H9 (cell line): ENCODE measurements around the gene SCAF1. TPM values are rescaled to one million over a fixed set of nuclear protein-coding genes. Genes with fewer than 3 reads are reported as not detected.

ENCODE experiments used
- DNase-seq: peaks from one replicate; pipeline ENCODE4 v3.0.0-alpha.2; 2017
- H2AFZ ChIP-seq: one replicate; pipeline ENCODE4 v1.6.1; 2013; ENCODE audit warnings: mild to moderate bottlenecking, low read length, control low read depth, moderate library complexity
- H2AK5ac ChIP-seq: 2 replicates; pipeline ENCODE4 v1.6.1; 2013; ENCODE audit warnings: low read length, control low read depth, mixed read lengths; ENCODE audit not compliant: insufficient read length
- H2BK120ac ChIP-seq: one replicate; pipeline ENCODE4 v1.6.1; 2013; ENCODE audit warnings: low read depth, mild to moderate bottlenecking, low read length, control low read depth, inconsistent platforms; ENCODE audit not compliant: poor library complexity, severe bottlenecking
- H2BK12ac ChIP-seq: 2 replicates; pipeline ENCODE4 v1.6.1; 2013; ENCODE audit warnings: low read length, control low read depth, mixed read lengths, low read depth; ENCODE audit not compliant: insufficient read length
- H2BK15ac ChIP-seq: 2 replicates; pipeline ENCODE4 v1.6.1; 2013; ENCODE audit warnings: low read depth, low read length, control low read depth
- H2BK20ac ChIP-seq: one replicate; pipeline ENCODE4 v1.6.1; 2013; ENCODE audit warnings: low read depth, mild to moderate bottlenecking, low read length, control low read depth, inconsistent platforms; ENCODE audit not compliant: poor library complexity, severe bottlenecking
- H2BK5ac ChIP-seq: 2 replicates; pipeline ENCODE4 v1.6.1; 2013; ENCODE audit warnings: low read length, control low read depth, mixed read lengths; ENCODE audit not compliant: insufficient read length
- H3K14ac ChIP-seq: 2 replicates; pipeline ENCODE4 v1.6.1; 2013; ENCODE audit warnings: low read length, control low read depth; ENCODE audit not compliant: insufficient read depth
- H3K18ac ChIP-seq: 2 replicates; pipeline ENCODE4 v1.6.1; 2013; ENCODE audit warnings: low read depth, mild to moderate bottlenecking, mixed read lengths, low read length, control low read depth; ENCODE audit not compliant: insufficient read length
- H3K23ac ChIP-seq: 2 replicates; pipeline ENCODE4 v1.6.1; 2013; ENCODE audit warnings: low read length, control low read depth, mixed read lengths, low read depth; ENCODE audit not compliant: insufficient read length
- H3K23me2 ChIP-seq: 2 replicates; pipeline ENCODE4 v1.6.1; 2013; ENCODE audit warnings: low read depth, mild to moderate bottlenecking, mixed read lengths, low read length, control low read depth; ENCODE audit not compliant: insufficient read length, poor library complexity, severe bottlenecking
- H3K27ac ChIP-seq: 2 replicates; pipeline ENCODE4 v1.5.1; 2013; ENCODE audit warnings: low read length, control low read depth, mixed read lengths, low read depth; ENCODE audit not compliant: insufficient read length
- H3K27me3 ChIP-seq: 2 replicates; pipeline ENCODE4 v1.6.1; 2013; ENCODE audit warnings: low read length, control low read depth, inconsistent platforms; ENCODE audit not compliant: insufficient read depth
- H3K4ac ChIP-seq: 2 replicates; pipeline ENCODE4 v1.6.1; 2013; ENCODE audit warnings: low read depth, mild to moderate bottlenecking, control low read depth, inconsistent platforms, low read length, moderate library complexity
- H3K4me1 ChIP-seq: 2 replicates; pipeline ENCODE4 v1.6.1; 2013; ENCODE audit warnings: low read length, control low read depth, inconsistent platforms; ENCODE audit not compliant: insufficient read depth
- H3K4me2 ChIP-seq: 2 replicates; pipeline ENCODE4 v1.6.1; 2013; ENCODE audit warnings: low read length, control low read depth, mixed read lengths; ENCODE audit not compliant: insufficient read length, insufficient read depth
- H3K56ac ChIP-seq: 2 replicates; pipeline ENCODE4 v1.6.1; 2013; ENCODE audit warnings: low read depth, mild to moderate bottlenecking, mixed read lengths, low read length, control low read depth; ENCODE audit not compliant: insufficient read length
- H3K79me1 ChIP-seq: 2 replicates; pipeline ENCODE4 v1.6.1; 2013; ENCODE audit warnings: low read depth, mild to moderate bottlenecking, moderate library complexity, low read length, control low read depth, inconsistent platforms; ENCODE audit not compliant: insufficient read depth, poor library complexity, severe bottlenecking
- H3K79me2 ChIP-seq: 2 replicates; pipeline ENCODE4 v1.6.1; 2013; ENCODE audit warnings: low read length, control low read depth, inconsistent platforms; ENCODE audit not compliant: insufficient read depth
- H3K9ac ChIP-seq: 2 replicates; pipeline ENCODE4 v1.6.1; 2013; ENCODE audit warnings: low read length, control low read depth, mixed read lengths; ENCODE audit not compliant: insufficient read length; ENCODE audit errors: extremely low read depth
- H3K9me3 ChIP-seq: one replicate; pipeline ENCODE4 v1.6.1; 2013; ENCODE audit warnings: low read depth, low read length, inconsistent platforms; ENCODE audit not compliant: control insufficient read depth
- H3T11ph ChIP-seq: one replicate; pipeline ENCODE4 v1.6.1; 2013; ENCODE audit warnings: mild to moderate bottlenecking, low read length, control low read depth, inconsistent platforms
- H4K20me1 ChIP-seq: one replicate; pipeline ENCODE4 v1.6.1; 2013; ENCODE audit not compliant: control insufficient read depth, insufficient read length, insufficient read depth
- H4K5ac ChIP-seq: 2 replicates; pipeline ENCODE4 v1.6.1; 2013; ENCODE audit warnings: low read depth, mild to moderate bottlenecking, mixed read lengths, low read length, control low read depth; ENCODE audit not compliant: insufficient read length
- H4K8ac ChIP-seq: replicated peaks from 2 replicates; pipeline ENCODE4 v1.6.1; 2013; ENCODE audit warnings: low read length, control low read depth, mixed read lengths, low read depth; ENCODE audit not compliant: insufficient read length
- H4K91ac ChIP-seq: 2 replicates; pipeline ENCODE4 v1.6.1; 2013; ENCODE audit warnings: low read depth, mild to moderate bottlenecking, moderate library complexity, mixed read lengths, low read length, control low read depth; ENCODE audit not compliant: insufficient read length
- H3K27ac Mint-ChIP-seq, 3 experiments: 2 replicates in 2 of 3; 3 replicates in 1 of 3; pipeline ENCODE4 v1.8.0; 2020 to 2021; ENCODE audit warnings: mixed read lengths in 3 of 3, mild to moderate bottlenecking in 1 of 3, moderate library complexity in 1 of 3
- H3K27me3 Mint-ChIP-seq: 2 replicates; pipeline ENCODE4 v1.8.0; 2021; ENCODE audit warnings: low read depth, mild to moderate bottlenecking, moderate library complexity, mixed read lengths
- H3K36me3 Mint-ChIP-seq, 3 experiments: 2 replicates in 2 of 3; 3 replicates in 1 of 3; pipeline ENCODE4 v1.8.0; 2020 to 2021; ENCODE audit warnings: low read depth in 3 of 3, mixed read lengths in 3 of 3; ENCODE audit not compliant: insufficient read depth in 1 of 3
- H3K4me1 Mint-ChIP-seq, 2 experiments: 2 replicates each; pipeline ENCODE4 v1.8.0; 2020; ENCODE audit warnings: mixed read lengths in 2 of 2
- H3K4me3 Mint-ChIP-seq, 2 experiments: 2 replicates in 1 of 2; 3 replicates in 1 of 2; pipeline ENCODE4 v1.8.0; 2020 to 2021; ENCODE audit warnings: mild to moderate bottlenecking in 2 of 2, mixed read lengths in 2 of 2, moderate library complexity in 1 of 2
- H3K9me3 Mint-ChIP-seq, 2 experiments: 2 replicates in 1 of 2; 3 replicates in 1 of 2; pipeline ENCODE4 v1.8.0; 2020; ENCODE audit warnings: mild to moderate bottlenecking in 2 of 2, mixed read lengths in 2 of 2, moderate library complexity in 1 of 2
- WGBS: extraction: QIAGEN DNeasy Blood & Tissue Kit; methylation state at CpG from one replicate; pipeline ENCODE4 v1.1.7; 2013; ENCODE audit warnings: missing lambda C conversion rate, low lambda C conversion rate, mixed read lengths; ENCODE audit not compliant: insufficient read length; ENCODE audit errors: extremely low coverage; 5-methylcytosine and 5-hydroxymethylcytosine counted together
- total RNA-seq: library from RNA; stranded (reverse); gene quantifications from 2 replicates; pipeline ENCODE4 v1.2.1, GENCODE V29; 2021
- TF ChIP-seq, protein P1 (sequence below): fragments of 200-600 bp; sonication (generic); conservative IDR thresholded peaks from 3 replicates; pipeline ENCODE4 v1.8.0; 2021; ENCODE audit warnings: antibody characterized with exemption, mild to moderate bottlenecking

SCAF1 gene
- total RNA-seq, 1 experiment from 2014 or later, result 85.3 TPM

DNA sequence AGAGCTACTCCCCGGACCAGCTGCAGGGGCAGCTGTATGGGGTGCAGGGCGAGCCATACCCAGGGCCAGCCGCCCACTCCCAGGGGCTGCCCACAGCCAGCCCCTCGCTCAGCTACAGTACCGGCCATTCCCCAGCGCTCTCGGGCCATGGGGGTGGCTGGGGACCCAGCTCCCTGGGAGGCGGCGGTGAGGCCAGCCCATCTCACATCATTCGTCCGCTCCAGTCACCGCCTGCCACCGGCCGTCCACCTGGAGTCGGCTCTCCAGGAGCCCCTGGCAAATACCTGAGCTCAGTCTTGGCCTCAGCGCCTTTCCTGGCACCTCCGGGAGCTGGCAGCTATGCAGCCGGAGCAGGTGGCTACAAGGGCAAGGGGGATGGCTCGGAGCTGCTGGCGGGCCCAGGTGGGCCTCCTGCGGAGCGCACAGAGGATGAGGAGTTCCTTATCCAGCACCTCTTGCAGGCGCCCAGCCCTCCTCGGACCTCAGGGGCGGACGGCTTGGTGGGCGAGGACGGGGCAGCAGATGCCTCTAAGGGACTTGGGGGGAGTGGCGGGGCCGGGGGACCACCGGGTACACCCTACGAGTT is 46.1 kb upstream of the SCAF1 start:
- Histone ChIP-seq H2BK120ac (no peak overlapping the region), H3K4ac (no peak overlapping the region), H3K23ac (no peak overlapping the region), H3K9ac (no peak overlapping the region), H4K20me1 (no peaks in the 10 kb centered on the region), H3K79me1 (peaks cover 11% of the 10 kb centered on the region), H2BK5ac (no peak overlapping the region), H2AK5ac (no peak overlapping the region), H3K79me2 (peaks cover 5% of the 10 kb centered on the region; the same call in 1 of the 2 replicates), H3K4me2 (no peak overlapping the region), H3K9me3 (no peaks in the 10 kb centered on the region), H2BK15ac (no peak overlapping the region), H2BK20ac (no peak overlapping the region), H2BK12ac (no peak overlapping the region), H3K14ac (no peak overlapping the region), H3K27me3 (no peaks in the 10 kb centered on the region), H3K27ac (no peak overlapping the region), H3K23me2 (peaks cover 5% of the 10 kb centered on the region), H2AFZ (no peak overlapping the region), H4K8ac (no peak overlapping the region), H4K91ac (no peak overlapping the region), H3T11ph (no peak overlapping the region), H3K56ac (no peak overlapping the region), H3K4me1 (no peaks in the 10 kb centered on the region), H4K5ac (no peak overlapping the region), H3K18ac (no peak overlapping the region)
- H3K9me3 Mint-ChIP-seq, result no peaks in the 10 kb centered on the region; a peak in 1 of 5 replicates
- no peak overlapping the region for H3K4me3 Mint-ChIP-seq
- H3K36me3 Mint-ChIP-seq, result peaks cover 29 to 55% (median 47%) of the 10 kb centered on the region in 3 experiments
- no peak overlapping the region for H3K27ac Mint-ChIP-seq
- TF ChIP-seq, protein P1, sequence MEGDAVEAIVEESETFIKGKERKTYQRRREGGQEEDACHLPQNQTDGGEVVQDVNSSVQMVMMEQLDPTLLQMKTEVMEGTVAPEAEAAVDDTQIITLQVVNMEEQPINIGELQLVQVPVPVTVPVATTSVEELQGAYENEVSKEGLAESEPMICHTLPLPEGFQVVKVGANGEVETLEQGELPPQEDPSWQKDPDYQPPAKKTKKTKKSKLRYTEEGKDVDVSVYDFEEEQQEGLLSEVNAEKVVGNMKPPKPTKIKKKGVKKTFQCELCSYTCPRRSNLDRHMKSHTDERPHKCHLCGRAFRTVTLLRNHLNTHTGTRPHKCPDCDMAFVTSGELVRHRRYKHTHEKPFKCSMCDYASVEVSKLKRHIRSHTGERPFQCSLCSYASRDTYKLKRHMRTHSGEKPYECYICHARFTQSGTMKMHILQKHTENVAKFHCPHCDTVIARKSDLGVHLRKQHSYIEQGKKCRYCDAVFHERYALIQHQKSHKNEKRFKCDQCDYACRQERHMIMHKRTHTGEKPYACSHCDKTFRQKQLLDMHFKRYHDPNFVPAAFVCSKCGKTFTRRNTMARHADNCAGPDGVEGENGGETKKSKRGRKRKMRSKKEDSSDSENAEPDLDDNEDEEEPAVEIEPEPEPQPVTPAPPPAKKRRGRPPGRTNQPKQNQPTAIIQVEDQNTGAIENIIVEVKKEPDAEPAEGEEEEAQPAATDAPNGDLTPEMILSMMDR, result no peak
- DNase-seq, result no peak
- peaks cover 8 to 18% of the 10 kb centered on the region in 2 experiments for H3K4me1 Mint-ChIP-seq
- no peaks in the 10 kb centered on the region for H3K27me3 Mint-ChIP-seq
- WGBS, result no CpG with 5 or more reads among the region's 32 CpGs
